Upper lobe of left lung (tissue), 4 donors: ENCODE results near the gene MOAP1.

ENCODE experiments used
- CTCF ChIP-seq, 6 experiments: fragments of 450-650 bp in 4 of 6; fragments of 200-600 bp in 2 of 6; sonication (generic) in 2 of 6; IDR thresholded peaks; one replicate each; pipeline ENCODE4 v1.5.1; 2016 to 2019; ENCODE audit warnings: antibody characterized with exemption in 6 of 6
- POLR2A ChIP-seq, 4 donors: fragments of 450-650 bp; IDR thresholded peaks; one replicate each; pipeline ENCODE4 v1.5.1; 2016 to 2017; ENCODE audit warnings: antibody characterized with exemption in 4 of 4, mild to moderate bottlenecking in 2 of 4

- TF ChIP-seq CTCF (IDR thresholded peaks at IDR 0.05) (no peak), POLR2A (IDR thresholded peaks at IDR 0.05) (no peak)
Observed at GRCh38 chr14:93163564-93163963, 21.1 kb downstream of the MOAP1 start.
